Measurements from ENCODE around the gene IRGC. TPM values are rescaled to one million over a fixed set of nuclear protein-coding genes. Genes with fewer than 3 reads are reported as not detected.

Gene IRGC
- total and polyA plus RNA-seq, 2 of the 4 experiments (the other 2 are of a cell fraction), result not detected

DNA sequence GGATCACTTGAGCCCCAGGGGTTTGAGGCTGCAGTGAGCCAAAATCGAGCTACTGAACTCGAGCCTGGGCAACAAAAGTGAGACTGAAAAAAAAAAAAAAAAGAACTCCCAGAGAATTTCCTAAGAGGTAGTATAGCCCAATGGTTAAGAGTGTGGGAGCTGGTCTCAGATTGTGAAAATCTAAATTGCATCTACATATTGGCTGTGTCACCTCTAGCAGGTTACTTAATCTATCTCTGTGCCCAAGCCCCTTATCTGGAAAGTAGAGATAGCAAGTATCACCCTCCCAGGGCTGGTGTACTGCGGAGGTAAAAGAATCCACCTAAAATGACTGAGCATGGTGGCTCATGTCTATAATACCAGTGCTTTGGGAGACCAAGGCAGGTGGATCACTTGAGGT, 42.2 kb upstream of the IRGC start:
- peaks cover 6% of the 10 kb centered on the region; the same call in 1 of the 2 replicates for H3K9me1 ChIP-seq (ENCODE audit: insufficient read depth, low read length)
- H3K27me3 ChIP-seq (ENCODE audit: control insufficient read depth, insufficient read depth, low read length), result no peaks in the 10 kb centered on the region
- H3K18ac ChIP-seq (ENCODE audit: low read depth, low read length), result no peak overlapping the region
- no peaks in the 10 kb centered on the region; the same call in 1 of the 2 replicates for H4K20me1 ChIP-seq (ENCODE audit: insufficient read depth, low read length)
- no peaks in the 10 kb centered on the region for H3K9me3 ChIP-seq (ENCODE audit: control insufficient read depth, insufficient read depth, low read length)
- DNase-seq (no peak), ATAC-seq (ENCODE audit: low read depth) (no peak)
- no peak overlapping the region for H3K4me2 ChIP-seq (ENCODE audit: low read depth, low read length)
- no peak overlapping the region for H3K14ac ChIP-seq (replicated peaks; ENCODE audit: low read depth, low read length)
- no peak overlapping the region for H2AK9ac ChIP-seq (replicated peaks; ENCODE audit: low read depth, low read length, poor library complexity)
- no peak overlapping the region for H3K9ac ChIP-seq (ENCODE audit: low read depth, low read length)
- no peak overlapping the region for H2AK5ac ChIP-seq (ENCODE audit: low read depth, low read length)
- no peak overlapping the region for H3K56ac ChIP-seq (ENCODE audit: extremely low read depth, insufficient read depth, low read length)
- H3K4ac ChIP-seq (ENCODE audit: low read depth, low read length), result no peak overlapping the region
- ChIA-PET POLR2A (ENCODE audit: unreplicated experiment) (no interaction called here), CTCF (interaction anchor here (0.6 kb wide), 1 partner anchor 12 kb away, joined by 5 read pairs; no protein-coding TSS in a partner anchor)
- no peak overlapping the region for H2AFZ ChIP-seq (replicated peaks; ENCODE audit: low read length, poor library complexity)
- TF ChIP-seq RAD21 (IDR thresholded peaks at IDR 0.05; ENCODE audit: low read length) (no peak), MAZ (IDR thresholded peaks at IDR 0.05; ENCODE audit: borderline replicate concordance, low read depth, low read length) (no peak), BHLHE40 (IDR thresholded peaks at IDR 0.05; ENCODE audit: low read depth, low read length) (no peak), RCOR1 (IDR thresholded peaks at IDR 0.05; ENCODE audit: insufficient replicate concordance, low read length) (no peak), FOS (IDR thresholded peaks at IDR 0.05; ENCODE audit: low read depth, low read length) (no peak), CEBPB (IDR thresholded peaks at IDR 0.05; ENCODE audit: low read depth, low read length) (no peak), SMC3 (IDR thresholded peaks at IDR 0.05; ENCODE audit: low read depth, low read length) (no peak), POLR2A (IDR thresholded peaks at IDR 0.05; ENCODE audit: low read depth, low read length) (no peak), CHD1 (IDR thresholded peaks at IDR 0.05; ENCODE audit: low read depth, low read length) (no peak), MXI1 (IDR thresholded peaks at IDR 0.05; ENCODE audit: borderline replicate concordance, low read depth, low read length) (no peak), MAFK (IDR thresholded peaks at IDR 0.05; ENCODE audit: low read depth, low read length) (no peak), RFX5 (IDR thresholded peaks at IDR 0.05; ENCODE audit: low read depth, low read length) (no peak), NFE2L2 (IDR thresholded peaks at IDR 0.05; ENCODE audit: low read depth, low read length) (no peak)
- TF ChIP-seq, protein P1, sequence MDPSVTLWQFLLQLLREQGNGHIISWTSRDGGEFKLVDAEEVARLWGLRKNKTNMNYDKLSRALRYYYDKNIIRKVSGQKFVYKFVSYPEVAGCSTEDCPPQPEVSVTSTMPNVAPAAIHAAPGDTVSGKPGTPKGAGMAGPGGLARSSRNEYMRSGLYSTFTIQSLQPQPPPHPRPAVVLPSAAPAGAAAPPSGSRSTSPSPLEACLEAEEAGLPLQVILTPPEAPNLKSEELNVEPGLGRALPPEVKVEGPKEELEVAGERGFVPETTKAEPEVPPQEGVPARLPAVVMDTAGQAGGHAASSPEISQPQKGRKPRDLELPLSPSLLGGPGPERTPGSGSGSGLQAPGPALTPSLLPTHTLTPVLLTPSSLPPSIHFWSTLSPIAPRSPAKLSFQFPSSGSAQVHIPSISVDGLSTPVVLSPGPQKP (IDR thresholded peaks at IDR 0.05; ENCODE audit: borderline replicate concordance, low read depth, low read length), result no peak
- TF ChIP-seq, protein P2, sequence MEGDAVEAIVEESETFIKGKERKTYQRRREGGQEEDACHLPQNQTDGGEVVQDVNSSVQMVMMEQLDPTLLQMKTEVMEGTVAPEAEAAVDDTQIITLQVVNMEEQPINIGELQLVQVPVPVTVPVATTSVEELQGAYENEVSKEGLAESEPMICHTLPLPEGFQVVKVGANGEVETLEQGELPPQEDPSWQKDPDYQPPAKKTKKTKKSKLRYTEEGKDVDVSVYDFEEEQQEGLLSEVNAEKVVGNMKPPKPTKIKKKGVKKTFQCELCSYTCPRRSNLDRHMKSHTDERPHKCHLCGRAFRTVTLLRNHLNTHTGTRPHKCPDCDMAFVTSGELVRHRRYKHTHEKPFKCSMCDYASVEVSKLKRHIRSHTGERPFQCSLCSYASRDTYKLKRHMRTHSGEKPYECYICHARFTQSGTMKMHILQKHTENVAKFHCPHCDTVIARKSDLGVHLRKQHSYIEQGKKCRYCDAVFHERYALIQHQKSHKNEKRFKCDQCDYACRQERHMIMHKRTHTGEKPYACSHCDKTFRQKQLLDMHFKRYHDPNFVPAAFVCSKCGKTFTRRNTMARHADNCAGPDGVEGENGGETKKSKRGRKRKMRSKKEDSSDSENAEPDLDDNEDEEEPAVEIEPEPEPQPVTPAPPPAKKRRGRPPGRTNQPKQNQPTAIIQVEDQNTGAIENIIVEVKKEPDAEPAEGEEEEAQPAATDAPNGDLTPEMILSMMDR (conservative IDR thresholded peaks at IDR 0.05; ENCODE audit: low read depth, low read length), result no peak
- TF ChIP-seq, protein P3, sequence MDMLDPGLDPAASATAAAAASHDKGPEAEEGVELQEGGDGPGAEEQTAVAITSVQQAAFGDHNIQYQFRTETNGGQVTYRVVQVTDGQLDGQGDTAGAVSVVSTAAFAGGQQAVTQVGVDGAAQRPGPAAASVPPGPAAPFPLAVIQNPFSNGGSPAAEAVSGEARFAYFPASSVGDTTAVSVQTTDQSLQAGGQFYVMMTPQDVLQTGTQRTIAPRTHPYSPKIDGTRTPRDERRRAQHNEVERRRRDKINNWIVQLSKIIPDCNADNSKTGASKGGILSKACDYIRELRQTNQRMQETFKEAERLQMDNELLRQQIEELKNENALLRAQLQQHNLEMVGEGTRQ (IDR thresholded peaks at IDR 0.05; ENCODE audit: low read depth, low read length), result no peak
- H2BK120ac ChIP-seq (ENCODE audit: low read depth, low read length), result no peak overlapping the region
- intact Hi-C loops (cut with micrococcal nuclease) (no loop called here), dilution Hi-C loops (cut with HindIII; ENCODE audit: low sequenced_read_pairs, unreplicated experiment) (no loop called here), in situ Hi-C loops (cut with MboI; ENCODE audit: low sequenced_read_pairs) (no loop called here)
- no TSS peak for BruUV-seq (replicated peaks)
- no peak overlapping the region for H3K27ac ChIP-seq (ENCODE audit: insufficient read depth, low read length)
- H3K79me1 ChIP-seq (ENCODE audit: low read depth in 1 of 2, low read length in 2 of 2), result peaks cover 4 to 6% of the 10 kb centered on the region in 2 experiments; a peak in 2 of 4 replicates
- H3K23ac ChIP-seq (ENCODE audit: low read depth, low read length), result no peak overlapping the region
- H3K4me3 ChIP-seq (ENCODE audit: insufficient read depth, low read depth, low read length), result no peak overlapping the region
- H3K4me1 ChIP-seq (ENCODE audit: control insufficient read depth, insufficient read depth, low read length), result peaks cover 9% of the 10 kb centered on the region
- no peak overlapping the region for H2BK20ac ChIP-seq (ENCODE audit: low read depth, low read length)
- no peak overlapping the region for H4K8ac ChIP-seq (ENCODE audit: low read depth in 2 of 2, low read length in 2 of 2)
- H2BK15ac ChIP-seq (ENCODE audit: low read depth, low read length), result no peak overlapping the region
- no peak overlapping the region for H4K91ac ChIP-seq (ENCODE audit: insufficient read depth, low read depth, low read length)
- H3K36me3 ChIP-seq (ENCODE audit: control insufficient read depth, insufficient read depth, low read length), result no peaks in the 10 kb centered on the region
- H4K5ac ChIP-seq (ENCODE audit: low read depth, low read length), result no peak overlapping the region
- H2BK5ac ChIP-seq (ENCODE audit: low read depth, low read length, poor library complexity, severe bottlenecking), result no peak overlapping the region
- 100% methylated on average over 1 of the region's 3 CpGs; no CpG with 5 or more reads in 1 of the 2 experiments for WGBS, 2 experiments (ENCODE audit: extremely low coverage in 2 of 2, insufficient read length in 1 of 2)

All from IMR-90 (cell line).